Measurements from ENCODE around the gene FBRS.

Gene FBRS

DNA sequence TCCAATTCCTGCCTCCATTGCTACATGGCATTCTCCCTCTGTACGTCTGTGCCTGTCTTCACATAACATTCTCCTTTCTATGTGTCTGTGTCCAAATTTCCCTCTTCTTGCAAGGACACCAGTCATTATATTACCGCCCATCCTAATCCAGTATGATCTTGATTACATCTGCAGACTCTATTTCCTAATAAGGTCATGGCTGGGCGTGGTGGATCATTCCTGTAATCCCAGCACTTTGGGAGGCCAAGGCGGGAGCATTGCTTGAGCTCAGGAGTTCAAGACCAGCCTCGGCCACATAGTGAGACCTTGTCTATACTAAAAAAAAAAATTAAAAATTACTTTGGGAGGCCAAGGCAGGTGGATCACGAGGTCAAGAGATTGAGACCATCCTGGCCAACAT is 12.5 kb upstream of the FBRS start:
- no peak for DNase-seq

DNA sequence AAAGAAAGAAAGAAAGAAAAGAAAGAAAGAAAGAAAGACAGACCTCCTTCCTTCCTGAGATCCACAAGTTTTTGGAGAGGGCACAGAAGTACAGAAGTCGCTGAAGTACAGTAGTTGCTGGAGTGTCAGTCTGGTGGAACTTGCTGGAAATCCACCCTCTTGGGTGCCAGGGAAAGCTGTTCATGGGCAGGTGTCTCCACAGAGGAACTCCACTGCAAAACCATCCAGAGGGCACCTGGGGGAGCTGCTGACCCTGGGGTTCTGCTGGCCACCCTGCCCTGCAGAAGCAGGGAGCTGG is 11.0 kb upstream of the FBRS start:
- no peak for DNase-seq

DNA sequence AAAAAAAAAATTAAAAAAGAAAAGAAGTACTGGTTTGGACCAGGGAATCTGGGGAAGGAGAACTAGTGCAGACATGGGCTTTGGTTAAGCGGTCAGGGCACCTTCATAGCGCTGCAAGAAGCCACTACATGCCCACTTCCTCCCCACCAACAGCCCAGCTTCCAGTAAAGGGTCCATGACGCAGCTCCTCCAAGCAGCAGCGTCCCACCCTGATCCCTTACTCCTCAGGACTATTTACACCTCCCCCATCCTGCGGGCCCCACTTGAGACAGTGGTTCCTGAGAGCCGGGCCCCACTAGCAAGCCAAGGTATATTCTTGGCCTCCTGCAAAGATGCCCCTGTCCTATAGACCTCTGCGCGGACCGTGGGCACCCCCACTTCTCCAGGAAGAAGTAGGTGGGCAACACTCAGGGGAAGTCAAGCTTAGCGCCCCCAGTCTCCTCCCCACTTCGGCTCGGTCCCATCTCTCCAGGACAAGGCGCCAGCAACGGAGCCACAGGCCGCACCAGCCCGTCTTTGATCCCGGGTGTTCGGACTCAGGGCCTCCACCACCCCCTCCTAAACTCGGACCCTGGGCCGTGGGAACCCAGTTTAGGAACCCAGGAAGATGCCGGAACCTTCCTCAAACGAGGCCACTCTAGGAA is 8.4 kb upstream of the FBRS start:
- DNase-seq, result peak; percentile 22

DNA sequence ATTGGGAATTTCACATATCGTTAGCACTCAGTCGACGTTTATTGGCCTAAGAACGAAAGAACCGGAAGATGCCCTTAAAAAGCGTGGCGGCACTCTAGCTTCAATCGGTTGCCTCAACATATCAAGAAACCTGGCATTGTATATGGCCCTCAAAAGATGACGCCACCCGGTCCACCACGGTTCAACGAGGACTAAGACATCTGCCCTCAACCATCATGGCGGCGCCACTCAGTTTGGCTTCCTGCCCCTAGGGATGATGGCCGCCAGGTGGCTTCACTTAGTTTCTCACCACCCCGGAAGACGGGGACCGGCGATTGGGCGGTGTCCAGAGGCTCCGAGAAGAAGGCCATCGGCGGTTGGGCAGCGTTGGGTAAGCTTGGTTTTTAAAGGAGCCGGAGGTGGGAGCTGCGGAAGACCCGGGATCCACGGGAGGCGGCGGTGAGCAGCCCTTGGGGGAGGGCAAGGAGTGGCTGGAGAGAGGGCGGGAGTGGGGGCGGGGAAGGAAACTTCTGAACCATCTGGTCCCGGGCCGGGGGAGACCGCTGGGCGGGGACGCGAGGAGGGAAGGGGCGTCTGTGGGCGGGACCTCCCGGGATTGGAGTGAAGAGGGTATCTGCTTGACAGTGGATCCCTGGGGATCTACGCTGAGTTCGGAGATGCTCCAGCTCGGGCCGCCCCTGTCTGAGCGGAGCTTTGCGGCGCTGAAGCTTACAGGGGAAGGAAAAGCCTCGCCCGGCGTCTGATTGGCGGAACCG is 7.7 kb upstream of the FBRS start, which contains the start of gene PRR14:
Gene PRR14, plus strand, starts transcription at position 592 of the 755 bp plus-strand sequence. CDS start 686 bp downstream, outside the sequence.
- peak; percentile 97 for DNase-seq

DNA sequence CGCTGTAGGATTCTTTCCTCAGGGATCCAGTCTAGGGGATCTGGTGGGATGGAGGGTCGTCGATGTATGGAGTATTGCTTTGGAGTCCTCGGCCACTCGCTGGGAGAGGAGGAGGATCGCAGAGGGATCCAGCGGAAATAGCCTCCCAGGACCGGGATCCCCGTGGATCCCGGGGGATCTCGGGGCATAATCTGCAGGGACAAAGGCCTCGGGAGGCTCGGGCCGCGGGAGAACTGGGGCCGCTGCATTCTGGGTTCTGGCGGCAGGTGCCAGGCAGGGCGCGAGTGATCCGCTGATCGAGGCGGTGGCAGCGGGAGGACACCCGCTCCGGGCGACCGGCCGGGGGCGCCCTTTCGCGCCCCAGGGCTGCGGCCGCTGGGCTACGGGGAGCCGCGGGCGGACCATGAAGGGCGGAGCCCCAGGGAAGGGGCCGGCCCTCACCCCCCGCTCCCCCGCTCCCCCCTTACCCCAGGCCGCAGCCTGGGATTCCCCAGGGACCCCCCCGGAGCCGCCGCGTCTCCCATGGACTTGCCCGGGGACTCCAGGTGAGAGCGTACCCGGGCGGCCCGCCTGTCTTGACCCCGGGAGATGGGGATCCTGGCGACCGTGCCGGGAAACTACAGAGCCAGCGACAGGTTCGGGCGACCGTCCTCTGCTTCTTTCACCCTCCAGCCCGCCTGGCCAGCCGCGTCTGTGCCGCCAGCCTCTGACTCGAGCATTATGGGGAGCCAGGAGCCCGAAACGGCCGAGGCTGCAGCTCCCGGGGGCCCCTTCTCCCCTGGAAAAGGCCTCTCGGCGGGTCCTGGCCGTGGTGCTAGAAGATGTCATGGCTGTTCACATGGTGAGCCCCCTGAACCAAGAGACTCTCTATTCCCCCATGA is 6.9 kb upstream of the FBRS start:
- DNase-seq, result peak; percentile 59

DNA sequence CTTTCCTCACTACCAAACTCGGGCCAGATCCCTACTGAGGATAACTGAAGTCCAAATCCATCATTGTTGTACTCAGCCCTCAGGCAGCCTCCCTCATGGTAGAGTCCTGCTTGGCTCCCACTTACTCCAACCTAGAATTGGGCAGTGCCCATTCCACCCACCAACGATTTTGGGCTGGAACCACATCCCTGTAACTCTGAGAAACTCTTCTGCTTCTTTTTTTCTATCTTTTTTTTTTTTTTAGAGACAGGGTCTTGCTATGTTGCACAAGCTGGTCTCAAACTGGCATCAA is 6.3 kb upstream of the FBRS start:
- DNase-seq, result no peak

DNA sequence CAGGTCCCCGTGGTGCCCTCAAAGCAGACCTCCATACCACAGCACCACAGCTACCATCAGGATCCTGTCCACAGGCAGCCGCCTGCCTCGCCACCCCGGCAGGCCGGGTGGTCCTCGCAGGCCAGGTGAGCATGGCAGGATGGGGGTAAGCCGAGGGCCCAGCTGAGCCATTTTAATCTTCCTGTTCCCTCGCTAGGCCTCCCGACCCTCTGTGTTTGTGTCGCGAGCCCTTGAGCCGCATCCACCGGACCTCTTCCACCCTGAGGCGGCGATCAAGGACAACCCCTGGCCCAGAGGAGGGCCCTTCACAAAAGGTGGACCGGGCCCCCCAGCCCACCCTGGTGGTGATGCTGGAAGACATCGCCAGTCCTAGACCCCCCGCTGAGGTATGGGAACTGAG is 5.5 kb upstream of the FBRS start:
- no peak for DNase-seq

DNA sequence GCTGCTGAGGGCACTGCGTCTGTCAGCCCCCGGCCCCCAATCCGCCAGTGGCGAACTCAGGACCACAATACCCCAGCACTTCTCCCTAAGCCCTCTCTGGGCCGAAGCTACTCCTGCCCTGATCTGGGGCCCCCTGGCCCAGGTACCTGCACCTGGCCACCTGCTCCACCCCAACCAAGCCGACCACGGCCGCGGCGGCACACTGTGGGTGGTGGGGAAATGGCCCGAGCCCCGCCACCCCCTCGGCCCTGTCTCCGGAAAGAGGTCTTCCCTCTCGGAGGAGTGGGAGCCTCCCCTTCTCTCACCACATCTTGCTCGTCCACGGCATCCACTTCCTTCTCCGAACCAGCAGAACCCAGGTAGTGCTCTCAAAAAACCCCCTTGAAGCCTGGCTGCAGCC is 3.4 kb upstream of the FBRS start:
- DNase-seq, result no peak

DNA sequence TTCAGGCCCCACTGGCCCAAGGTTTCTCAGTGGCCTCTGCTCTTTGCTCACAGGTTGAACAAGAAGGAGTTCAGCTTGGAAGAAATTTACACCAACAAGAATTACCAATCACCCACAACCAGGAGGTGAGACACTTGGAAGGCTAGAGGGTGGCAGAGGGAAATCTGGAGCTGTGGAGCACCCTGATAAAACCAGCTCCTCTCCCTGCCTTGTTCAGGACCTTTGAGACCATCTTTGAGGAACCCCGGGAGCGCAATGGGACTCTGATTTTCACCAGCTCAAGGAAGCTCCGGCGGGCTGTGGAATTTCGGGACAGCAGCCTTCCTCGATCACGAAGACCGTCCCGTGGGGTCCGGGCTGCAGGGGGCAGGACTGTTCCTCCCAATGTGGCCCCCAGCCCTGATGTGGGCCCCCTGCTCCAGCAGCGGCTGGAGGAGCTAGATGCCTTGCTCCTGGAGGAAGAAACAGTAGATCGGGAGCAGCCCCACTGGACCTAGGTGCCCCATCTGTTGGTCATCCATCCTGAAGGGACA is 2.4 kb upstream of the FBRS start:
- no peak for DNase-seq

DNA sequence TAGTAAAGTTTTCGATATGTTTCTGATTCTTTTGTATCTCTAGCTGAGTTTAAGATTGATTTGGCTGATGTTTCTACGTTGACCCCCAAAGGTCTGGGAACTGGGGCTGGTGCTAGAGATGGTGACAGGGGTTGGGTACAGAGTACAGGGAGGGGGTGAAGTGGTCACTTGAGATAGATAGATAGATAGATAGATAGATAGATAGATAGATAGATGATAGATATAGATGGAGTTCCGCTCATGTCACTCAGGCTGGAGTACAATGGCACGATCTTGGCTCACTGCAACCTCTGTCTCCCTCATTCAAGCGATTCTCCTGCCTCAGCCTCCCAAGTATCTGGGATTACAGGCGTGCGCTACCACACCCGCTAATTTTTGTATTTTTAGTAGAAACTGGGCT is 1.8 kb upstream of the FBRS start:
- no peak for DNase-seq

DNA sequence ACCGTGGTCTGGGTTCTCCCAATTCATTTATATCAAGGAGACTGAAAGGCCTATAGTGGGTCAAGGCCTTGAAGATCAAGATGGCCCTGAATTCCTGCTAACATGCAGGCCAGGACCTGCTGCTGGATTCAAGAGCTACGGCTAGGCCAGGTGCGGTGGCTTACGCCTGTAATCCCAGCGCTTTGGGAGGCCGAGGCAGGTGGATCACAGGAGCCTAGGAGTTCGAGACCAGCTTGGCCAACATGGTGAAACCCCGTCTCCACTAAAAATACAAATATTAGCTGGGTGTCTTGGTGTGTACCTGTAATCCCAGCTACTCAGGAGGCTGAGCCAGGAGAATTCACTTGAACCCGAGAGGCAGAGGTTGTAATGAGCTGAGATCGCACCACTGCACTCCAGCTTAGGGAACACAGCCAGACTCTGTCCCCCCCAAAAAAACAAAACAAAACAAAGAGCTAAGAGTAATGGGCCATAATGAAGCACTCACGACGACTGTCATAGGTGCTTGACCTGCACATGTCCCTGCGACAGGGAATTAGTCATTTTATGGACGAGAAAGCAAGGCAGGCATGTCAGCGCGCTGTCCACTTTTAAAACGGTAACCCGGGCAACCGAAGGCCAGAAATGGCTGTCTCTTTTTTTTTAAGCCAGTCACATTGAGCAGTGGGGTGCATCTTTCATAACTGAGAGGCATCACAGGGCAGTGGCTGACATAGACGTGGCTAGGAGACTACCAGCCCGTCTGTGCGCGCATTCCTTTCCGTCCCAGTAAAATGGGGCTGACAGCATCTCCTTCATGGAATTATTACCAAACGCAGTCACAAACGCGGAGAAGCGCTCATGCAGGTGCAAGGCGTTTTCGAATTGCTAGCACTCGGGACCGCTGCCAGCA is 1.0 kb upstream of the FBRS start:
- DNase-seq, result no peak

DNA sequence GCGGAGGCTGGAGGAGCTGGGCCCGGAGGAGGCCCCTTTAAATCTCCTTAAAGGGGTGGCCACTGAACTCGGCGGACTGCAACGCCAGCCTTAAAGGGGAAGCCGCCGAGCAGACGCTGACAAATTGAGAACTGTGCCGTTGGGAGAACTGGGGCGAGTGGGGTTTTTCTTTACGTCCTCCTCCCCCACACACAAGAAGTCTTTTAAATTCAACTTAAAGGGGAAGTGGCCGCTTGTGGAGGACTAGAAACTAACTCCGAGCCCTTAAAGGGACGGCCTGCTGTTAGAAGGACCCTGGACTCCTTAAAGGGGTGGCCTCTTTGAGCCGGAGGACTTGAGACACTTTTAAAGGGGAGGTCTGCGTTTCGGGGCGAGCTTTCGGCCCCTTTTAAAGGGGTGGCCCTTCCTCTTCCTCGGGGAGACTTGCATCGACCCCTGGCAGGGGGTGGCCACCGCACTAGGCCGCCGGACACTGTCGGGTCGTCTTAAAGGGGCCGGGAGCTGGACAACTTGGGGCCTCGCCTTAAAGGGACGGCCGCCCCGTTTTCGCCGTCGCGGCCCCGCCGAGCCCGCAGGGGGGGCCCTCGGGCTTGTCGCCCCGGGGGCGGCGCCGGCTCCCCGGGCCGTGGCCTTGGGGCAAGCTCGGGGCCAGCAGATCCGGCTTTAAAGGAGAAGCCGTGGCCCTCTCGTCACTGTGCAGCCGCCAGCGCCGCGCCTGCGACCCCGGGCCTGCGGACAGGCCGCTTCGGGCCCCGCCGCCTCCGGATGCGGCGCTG is 688 bp downstream of the FBRS start:
- no peak for DNase-seq

DNA sequence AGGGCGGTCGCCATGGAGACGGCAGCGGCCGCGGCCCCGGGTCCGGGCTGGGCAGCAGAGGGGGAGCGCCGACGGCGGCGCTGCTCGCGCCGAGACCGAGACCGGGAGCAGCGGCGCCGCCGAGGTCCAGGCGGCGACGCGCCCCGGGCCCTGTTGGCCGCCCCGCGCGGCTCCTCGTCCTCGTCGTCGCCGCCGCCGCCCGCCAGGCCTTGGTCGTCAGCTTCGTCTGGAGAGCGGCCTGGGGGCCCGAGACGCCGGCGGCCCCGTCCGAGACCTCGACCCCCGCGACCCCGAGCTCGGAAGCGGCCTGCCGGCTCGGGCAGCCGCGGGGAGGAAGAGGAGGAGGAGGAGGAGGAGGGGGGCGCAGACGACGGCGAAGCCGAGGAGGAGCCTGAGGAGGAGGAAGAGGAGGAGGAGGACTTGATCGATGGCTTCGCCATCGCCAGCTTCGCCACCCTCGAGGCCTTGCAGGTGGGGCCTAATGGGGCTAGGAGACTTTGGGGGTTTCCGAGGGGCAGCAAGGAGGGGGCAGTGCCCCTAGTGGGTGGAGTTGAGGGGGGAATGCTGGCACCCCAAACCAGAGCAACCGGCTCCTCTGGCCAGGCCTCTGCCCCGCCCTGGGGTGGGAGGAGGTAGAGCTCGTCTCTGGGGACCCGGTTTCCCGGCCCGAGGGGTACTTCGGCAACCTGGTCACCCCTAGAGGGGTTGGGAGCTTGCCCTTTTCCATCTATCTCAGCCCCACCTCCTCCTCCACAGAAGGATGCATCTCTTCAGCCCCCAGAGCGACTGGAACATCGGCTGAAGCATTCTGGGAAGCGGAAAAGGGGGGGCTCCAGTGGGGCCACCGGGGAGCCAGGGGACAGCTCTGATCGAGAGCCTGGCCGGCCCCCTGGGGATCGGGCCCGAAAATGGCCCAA is 1.5 kb downstream of the FBRS start:
- DNase-seq, result peak; percentile 28

DNA sequence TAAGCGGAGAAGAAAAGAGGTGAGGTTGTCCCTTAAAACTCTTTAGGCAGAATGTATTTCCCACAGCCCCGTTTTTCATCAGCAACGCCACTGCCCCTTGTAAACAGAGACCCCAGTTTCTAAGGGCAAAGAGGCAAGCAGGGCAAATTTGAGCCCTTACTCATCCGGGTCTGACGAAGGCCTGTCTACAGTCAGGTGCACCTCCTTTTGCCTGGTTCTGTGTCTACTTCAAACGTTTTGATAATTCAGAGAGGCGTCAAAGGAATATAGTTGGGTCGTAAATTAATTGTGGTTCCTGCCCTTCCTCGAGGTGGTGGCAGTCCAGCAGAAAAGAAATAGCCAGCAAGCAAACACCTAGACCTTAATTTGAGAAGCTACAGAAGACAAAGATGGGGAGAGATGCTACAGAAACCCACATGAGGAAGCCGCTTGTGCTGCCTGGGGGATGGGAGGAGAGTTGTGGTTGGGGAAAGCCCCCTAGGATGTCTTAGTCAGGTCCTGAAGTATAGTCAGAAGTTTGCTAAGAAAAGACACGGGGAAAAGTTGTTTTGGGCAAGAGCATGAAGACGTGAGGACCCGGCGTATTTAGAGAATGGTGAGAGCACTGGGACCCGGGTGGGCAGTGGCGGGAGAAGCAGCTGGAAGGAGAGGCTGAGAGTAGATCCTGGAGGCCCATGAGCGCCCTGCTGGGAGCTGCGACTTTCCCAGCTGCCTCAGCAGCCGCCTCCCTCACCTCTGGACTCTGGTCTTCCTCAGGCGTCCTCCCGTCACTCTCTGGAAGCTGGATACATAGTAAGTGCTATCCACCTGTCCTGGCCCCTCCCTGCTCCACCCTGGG is 2.4 kb downstream of the FBRS start:
- DNase-seq, result peak; percentile 63

DNA sequence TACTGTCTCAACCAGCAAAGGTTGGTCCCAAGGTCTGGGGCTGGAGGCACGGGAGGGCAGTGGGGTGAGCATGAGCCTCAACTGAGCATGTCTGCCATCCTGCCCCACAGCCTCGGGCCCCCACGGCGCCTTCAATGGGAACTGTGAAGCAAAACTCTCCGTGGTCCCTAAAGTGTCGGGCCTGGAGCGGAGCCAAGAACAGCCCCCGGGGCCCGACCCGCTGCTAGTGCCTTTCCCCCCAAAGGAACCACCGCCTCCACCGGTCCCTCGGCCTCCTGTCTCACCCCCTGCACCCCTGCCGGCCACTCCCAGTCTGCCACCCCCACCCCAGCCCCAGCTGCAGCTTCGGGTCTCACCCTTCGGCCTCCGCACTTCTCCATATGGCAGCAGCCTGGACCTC is 4.2 kb downstream of the FBRS start:
- no peak for DNase-seq

DNA sequence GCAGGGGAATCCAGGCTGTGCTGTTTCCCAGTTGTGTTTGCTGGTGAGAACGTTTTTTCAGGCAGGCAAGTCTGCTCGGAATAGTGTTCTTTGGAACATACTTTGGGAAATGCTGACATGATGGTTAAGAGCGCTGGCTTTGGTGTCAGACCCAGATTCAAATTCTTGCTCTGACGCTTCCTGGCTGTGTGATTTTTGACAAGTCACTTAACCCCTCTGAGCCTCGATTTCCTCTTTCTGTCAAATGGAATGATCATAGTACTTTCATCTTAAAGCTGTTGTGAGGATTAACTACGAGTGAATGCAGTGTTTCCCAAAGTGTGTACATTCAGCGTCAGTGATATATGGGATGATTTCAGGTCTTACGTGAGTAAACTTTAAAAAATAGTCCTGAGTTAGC is 4.8 kb downstream of the FBRS start:
- DNase-seq, result no peak

DNA sequence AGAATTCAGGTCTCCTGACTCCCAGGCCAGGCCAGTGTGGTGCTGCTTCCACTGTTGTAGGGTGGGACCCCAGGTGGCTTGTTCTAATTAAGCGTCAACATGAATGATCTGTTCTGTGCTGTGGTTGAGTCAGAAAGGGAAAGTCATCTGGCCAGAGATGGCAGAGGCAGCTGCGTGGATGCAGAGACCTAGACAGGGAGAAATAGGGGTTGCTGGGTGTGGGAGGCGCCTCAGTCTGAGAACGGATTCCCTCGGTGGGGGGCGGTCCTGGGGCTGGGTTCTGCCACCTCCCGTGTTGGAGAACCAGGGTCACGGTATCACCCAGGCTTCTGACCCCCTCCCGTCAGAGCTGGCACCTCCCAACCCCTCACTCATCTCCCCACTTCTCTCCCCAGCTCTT is 5.6 kb downstream of the FBRS start:
- DNase-seq, result no peak

DNA sequence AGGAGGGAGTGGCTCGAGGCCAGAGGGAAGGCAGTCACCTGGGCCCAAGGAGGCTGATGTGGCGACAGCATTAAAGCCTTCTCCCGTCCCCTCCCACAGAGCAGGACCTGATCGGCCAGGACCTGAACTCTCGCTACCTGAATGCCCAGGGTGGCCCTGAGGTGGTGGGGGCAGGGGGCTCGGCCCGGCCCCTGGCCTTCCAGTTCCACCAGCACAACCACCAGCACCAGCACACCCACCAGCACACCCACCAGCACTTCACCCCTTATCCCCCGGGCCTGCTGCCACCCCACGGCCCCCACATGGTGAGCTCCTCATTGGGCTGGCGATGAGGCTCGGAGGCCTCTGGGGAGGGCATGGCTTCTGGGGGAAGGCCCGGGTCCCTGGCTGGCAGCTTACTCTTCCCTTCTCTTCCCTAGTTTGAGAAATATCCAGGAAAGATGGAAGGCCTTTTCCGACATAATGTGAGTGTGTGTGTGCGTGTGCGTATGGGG is 6.4 kb downstream of the FBRS start:
- DNase-seq, result no peak

DNA sequence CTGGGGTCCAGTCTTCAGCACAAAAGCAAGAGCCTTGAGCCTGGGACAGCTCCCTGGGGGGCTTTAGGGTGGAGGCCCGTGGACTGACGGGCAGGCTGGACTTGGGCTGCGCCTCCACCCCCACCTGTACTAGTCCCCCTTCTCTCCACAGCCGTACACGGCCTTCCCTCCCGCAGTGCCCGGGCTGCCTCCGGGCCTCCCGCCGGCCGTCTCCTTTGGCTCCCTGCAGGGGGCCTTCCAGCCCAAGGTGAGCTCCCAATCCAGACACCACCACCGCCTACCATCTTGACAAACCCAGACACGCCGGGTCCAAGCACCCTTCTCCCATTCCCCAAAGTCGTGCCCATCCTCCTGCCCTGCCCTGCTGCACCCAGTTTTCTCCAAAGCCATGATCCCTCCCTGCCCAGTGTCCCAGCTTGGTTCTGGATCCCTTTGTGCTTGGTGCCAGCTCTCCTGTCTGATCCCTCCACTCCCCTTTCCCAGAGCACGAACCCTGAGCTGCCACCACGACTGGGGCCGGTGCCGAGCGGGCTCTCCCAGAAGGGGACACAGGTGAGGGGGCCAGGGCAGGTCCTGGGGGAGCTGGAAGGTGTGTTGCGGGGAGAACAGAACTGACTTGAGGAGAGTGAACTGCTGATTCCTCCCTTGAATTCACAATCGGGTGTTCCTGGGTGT is 7.1 kb downstream of the FBRS start:
- no peak for DNase-seq

All from activated CD4-positive, alpha-beta T cell treated with anti-CD3 and anti-CD28 coated beads for 1 hour (primary cell).